NOMO-1 (cell line): ENCODE measurements around the gene ANKRD28.
"Not testable (repeated sequence)": the region's sequence is repeated elsewhere in the genome, so short reads cannot be mapped to it uniquely, and the experiment has no call there.

ENCODE experiments used
- DNase-seq, 2 experiments: peaks; one replicate each; lab custom pipeline; 2025; ENCODE audit not compliant: unreplicated experiment in 2 of 2; lab: John Stamatoyannopoulos, UW

The ANKRD28 gene

GRCh38 chr3:15797642-15798303 is at the start of gene ANKRD28:
TSS of gene ANKRD28 (minus strand) at chr3:15797979. CDS start at chr3:15796521, 1,458 bp downstream.
- peak; percentile 65 to 90 for DNase-seq

GRCh38 chr3:15847239-15847638 is 49.5 kb upstream of the ANKRD28 start:
- no peak for DNase-seq

DNA sequence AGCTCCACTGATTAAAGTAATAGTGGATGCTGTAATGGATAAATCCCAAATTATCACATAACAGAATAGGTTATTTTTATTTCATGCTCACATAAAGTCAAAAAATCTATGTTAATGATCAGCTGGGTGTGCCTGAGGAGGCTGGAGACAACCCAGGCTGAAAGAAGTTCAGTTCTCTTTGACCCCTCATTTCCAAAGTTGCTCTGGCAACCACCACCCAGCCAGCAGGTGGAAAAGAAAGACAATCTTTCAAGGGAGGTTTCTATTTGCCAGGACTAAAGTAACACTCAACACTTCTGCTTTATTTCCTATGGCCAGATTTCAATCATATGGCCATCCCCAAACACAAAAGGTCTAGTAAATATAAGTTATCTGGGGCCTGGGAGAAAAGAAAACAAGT is 48.8 kb upstream of the ANKRD28 start:
- DNase-seq: no peak

DNA sequence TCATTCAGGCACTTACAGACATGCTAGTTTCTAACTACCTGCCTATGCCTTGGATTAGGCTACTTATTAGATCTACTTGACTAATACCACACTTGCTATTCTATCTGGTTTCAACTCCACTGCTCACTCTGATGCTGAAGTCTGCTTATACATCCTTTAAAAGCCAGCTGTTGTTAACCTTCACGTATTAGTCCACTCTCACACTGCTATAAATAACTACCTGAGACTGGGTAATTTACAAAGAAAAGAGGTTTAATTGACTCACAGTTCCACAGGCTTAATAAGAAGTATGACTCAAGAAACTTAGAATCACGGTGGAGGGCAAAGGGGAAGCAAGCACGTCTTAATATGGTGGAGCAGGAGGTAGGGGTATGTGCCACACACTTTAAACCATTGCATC is 47.7 kb upstream of the ANKRD28 start:
- no peak for DNase-seq

DNA sequence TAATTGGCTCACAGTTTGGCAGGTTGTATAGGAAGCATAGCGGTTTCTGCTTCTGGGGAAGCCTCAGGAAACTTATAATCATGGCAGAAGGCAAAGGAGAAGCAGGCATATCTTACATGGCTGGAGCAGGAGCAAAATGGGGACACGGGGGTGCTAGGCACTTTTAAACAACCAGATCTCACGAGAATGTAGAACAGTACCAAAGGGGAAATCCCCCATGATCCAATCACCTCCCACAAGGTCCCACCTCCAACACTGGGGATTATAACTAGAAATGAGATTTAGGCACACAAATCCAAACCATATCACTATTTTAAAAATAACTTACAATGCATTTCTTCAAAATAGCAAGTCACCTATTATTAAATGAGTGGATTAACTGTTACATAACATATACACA is 47.1 kb upstream of the ANKRD28 start:
- DNase-seq: no peak

- not testable (repeated sequence) for DNase-seq
Observed at GRCh38 chr3:15841091-15841973, 43.6 kb upstream of the ANKRD28 start.

- no peak for DNase-seq
Observed at GRCh38 chr3:15839568-15839967, 41.8 kb upstream of the ANKRD28 start.

- DNase-seq: no peak
Observed at GRCh38 chr3:15831927-15832326, 34.1 kb upstream of the ANKRD28 start.

- no peak for DNase-seq
Observed at GRCh38 chr3:15825016-15825415, 27.2 kb upstream of the ANKRD28 start.

GRCh38 chr3:15823092-15823491 is 25.3 kb upstream of the ANKRD28 start:
- DNase-seq: no peak

DNA sequence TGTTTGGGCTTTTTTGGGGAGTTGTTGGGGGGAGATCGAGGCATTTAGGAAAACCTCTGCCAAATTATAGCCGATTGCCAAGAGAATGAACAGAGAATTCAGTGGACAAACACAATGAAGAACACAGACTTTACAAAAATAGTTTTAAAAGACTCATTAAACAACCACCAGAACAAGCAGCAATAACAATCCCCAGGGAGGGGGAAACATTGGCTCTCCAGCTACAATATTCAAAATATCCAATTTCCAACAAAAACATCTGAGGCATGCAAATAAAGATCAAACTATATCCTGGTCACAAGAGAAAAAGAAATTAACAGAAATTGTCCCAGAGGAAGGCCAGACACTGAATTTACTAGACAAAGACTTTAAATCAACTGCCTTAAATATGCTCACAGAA is 24.5 kb upstream of the ANKRD28 start:
- no peak for DNase-seq

DNA sequence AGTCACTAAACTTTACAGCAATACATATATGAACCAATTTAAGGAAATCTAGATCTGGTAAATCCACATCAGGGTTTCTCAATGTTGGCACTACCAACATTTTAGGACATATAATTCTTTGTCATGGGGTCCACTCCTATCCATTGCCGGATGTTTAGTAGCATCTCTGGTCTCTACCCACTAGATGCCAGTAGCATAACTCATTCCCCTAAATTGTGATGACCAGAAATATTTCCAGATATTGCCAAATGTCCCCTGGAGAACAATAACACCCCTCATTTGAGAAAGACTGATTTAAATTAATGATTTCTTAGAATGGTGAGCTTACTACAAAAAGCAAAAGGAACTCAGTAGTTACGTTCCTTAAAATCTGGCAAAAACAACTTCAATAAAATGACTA is 23.1 kb upstream of the ANKRD28 start:
- DNase-seq: no peak

- no peak for DNase-seq
Observed at GRCh38 chr3:15819576-15819975, 21.8 kb upstream of the ANKRD28 start.

- DNase-seq: no peak
Observed at GRCh38 chr3:15819043-15819442, 21.3 kb upstream of the ANKRD28 start.

DNA sequence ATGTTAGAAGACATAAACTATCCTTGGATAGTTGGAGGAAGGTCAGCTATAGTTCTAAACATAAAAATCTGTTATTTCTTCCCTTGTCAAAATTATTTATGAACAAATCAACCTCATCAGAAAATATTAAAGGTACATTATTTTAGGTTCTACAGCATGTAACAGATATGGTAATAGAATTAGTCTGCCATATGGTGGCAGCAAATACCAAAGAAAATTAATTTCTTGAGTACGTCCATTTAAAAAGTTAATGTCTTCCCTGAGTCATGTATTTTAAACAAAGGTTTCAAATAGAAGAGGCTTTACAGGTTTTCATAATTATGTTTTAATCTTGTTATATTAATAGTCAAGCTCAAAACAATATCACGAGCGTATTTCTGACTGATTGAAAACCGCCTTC is 17.9 kb upstream of the ANKRD28 start:
- peak in 1 of 2 experiments; percentile 32 for DNase-seq

DNA sequence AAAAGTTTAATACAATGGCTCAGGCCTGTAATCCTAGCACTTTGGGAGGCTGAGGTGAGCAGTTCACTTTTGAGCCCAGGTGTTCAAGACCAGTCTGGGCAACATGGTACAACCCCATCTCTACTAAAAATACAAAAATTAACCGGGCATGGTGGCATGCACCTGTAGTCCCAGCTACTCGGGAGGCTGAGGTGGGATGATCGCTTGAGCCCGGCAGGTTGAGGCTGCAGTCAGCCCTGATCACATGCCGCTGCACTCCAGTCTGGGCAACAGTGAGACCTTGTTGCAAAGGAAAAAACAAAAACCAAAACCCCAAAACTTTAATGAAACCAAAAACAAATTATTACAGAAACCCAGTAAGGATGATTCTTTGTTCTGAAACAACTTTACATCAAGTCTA is 15.3 kb upstream of the ANKRD28 start:
- DNase-seq: not testable (repeated sequence)

- DNase-seq: peak; percentile 25 to 51
Observed at GRCh38 chr3:15812183-15812582, 14.4 kb upstream of the ANKRD28 start.

GRCh38 chr3:15810702-15811101 is 12.9 kb upstream of the ANKRD28 start:
- no peak for DNase-seq

DNA sequence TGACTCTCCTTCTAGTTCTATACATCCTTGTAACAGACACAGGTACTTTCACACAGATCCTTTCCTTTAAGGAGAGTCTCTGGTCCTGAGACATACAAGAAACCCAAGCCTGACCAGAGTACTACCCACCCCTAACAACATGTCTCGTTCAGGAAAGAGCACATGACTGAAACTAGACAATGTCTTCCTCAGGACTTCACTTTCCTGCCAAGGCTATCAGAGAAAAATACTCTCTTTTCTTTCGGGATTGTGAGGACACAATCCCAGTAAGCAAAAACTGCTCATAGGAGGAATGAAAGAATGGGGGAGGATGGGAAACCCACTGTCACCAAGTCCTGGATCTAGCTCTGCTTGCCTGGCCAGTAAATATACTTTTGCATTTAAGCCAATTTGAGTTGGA is 11.5 kb upstream of the ANKRD28 start:
- DNase-seq: no peak

DNA sequence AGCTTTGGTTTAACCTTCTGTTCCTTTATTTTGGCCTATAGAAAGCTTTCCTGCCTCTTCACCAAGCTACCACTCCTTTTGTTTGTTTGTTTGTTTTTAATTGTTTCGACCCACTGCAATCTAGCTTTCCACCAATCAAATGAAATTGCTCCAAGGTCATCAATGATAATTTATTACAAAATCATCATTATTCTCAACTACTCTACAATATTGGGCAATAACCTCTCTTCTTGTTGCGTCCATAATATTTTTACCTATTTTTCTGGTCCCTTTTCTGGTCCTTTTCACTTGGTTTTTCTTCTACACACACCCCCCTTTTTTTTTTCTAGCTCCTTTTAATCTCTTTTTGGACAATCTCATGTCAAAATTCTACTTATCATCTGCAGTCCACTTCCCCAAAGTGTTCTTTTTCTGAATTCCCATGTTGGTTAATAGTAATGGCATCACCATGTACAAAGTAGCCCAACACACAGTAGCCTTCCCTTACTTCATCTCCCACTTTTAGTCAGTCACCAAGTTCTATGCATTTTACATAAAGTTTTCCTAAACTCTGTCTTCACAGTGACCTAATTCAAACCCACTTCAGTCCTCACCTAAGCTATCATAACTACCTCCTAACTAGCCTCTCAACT is 11.0 kb upstream of the ANKRD28 start:
- peak; percentile 1 to 13 for DNase-seq

DNA sequence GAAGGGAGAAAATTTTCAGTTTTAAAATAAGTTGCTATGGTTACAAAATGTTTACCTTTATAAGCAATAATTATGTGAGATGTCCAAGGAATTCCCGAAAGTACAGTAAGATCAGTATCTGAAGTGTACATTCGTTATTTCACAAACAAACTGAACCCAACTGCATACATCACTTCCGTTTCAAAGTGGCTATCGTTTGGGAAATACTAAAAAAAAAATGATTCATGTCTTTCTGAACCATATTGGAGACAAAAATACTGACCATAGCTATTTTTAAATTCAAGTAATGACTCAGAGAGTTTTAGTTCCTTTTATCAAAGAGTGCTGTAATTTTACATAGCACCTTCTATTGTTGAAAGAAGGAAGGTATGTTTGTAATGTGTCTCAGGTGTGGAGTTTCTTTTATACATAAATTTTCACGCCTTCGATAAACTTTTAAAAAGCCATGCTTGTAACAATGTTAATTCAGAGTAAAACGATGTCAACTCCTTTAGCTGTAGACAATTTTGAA is 8.0 kb upstream of the ANKRD28 start:
- peak; percentile 73 to 98 for DNase-seq
